Activated naive CD4-positive, alpha-beta T cell treated with anti-CD3 and anti-CD28 coated beads for 36 hours (primary cell): ENCODE data around the gene BRAT1. TPM values are rescaled to one million over a fixed set of nuclear protein-coding genes. Genes with fewer than 3 reads are reported as not detected.
"Not testable (repeated sequence)": the region's sequence is repeated elsewhere in the genome, so short reads cannot be mapped to it uniquely, and the experiment has no call there.

Experiments used
- CTCF ChIA-PET: fragments of 350-600 bp; sonication (Branson Sonifier 250); formaldehyde crosslinking; loops from one replicate; lab custom pipeline; 2021; ENCODE audit warnings: antibody characterized with exemption; lab: Charles Lee
- DNase-seq: peaks from one replicate; pipeline ENCODE4 v3.0.0-alpha.2; 2020
- H3K27ac Mint-ChIP-seq: one replicate; pipeline ENCODE4 v1.8.0; 2021; ENCODE audit warnings: mild to moderate bottlenecking, mixed read lengths
- H3K27me3 Mint-ChIP-seq: one replicate; pipeline ENCODE4 v1.8.0; 2021; ENCODE audit warnings: low read depth, mixed read lengths
- H3K36me3 Mint-ChIP-seq: one replicate; pipeline ENCODE4 v1.8.0; 2021; ENCODE audit warnings: low read depth, mixed read lengths
- H3K4me1 Mint-ChIP-seq: one replicate; pipeline ENCODE4 v1.8.0; 2021; ENCODE audit warnings: low read depth, mixed read lengths
- H3K4me3 Mint-ChIP-seq: one replicate; pipeline ENCODE4 v1.8.0; 2021; ENCODE audit warnings: mild to moderate bottlenecking, moderate library complexity, mixed read lengths
- H3K9me3 Mint-ChIP-seq: one replicate; pipeline ENCODE4 v1.8.0; 2021; ENCODE audit warnings: mixed read lengths
- intact Hi-C: fragments of 100-400 bp; cut with micrococcal nuclease; formaldehyde crosslinking; loops from one replicate; pipeline ENCODE4 v1.15.1; 2023
- total RNA-seq, 2 experiments: library from RNA; stranded (reverse); gene quantifications; one replicate each; pipeline ENCODE4 v1.2.3, GENCODE V29; 2021

The BRAT1 gene
- total RNA-seq, 2 experiments from 2014 or later = 26.8 to 27.3 TPM

DNA sequence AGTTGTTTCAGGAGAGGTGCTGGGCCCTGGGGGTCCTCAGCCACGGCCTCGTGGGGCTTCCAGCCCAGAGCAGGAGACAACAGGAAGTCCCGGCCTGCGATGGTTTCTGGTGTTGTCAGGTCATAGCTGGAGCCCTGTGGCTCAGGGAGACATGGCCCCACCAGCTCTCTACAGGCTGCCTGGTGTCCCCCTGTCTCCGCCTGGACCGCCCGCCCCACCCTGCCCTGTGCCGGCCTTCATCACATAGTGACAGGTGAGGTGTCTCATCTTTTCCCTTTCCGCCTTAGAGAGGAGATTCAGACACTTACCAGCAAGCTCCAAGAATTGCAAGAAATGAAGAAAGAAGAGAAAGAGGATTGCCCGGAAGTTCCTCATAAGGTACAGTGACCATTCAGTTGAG, 39.3 kb upstream of the BRAT1 start:
- H3K4me3 Mint-ChIP-seq = no peak overlapping the region
- no peak for DNase-seq
- no peak overlapping the region for H3K27ac Mint-ChIP-seq
- H3K4me1 Mint-ChIP-seq = no peaks in the 10 kb centered on the region
- no peaks in the 10 kb centered on the region for H3K27me3 Mint-ChIP-seq
- intact Hi-C loops = no loop called here
- peaks cover 9% of the 10 kb centered on the region for H3K36me3 Mint-ChIP-seq
- CTCF ChIA-PET = no interaction called here
- H3K9me3 Mint-ChIP-seq = no peaks in the 10 kb centered on the region

DNA sequence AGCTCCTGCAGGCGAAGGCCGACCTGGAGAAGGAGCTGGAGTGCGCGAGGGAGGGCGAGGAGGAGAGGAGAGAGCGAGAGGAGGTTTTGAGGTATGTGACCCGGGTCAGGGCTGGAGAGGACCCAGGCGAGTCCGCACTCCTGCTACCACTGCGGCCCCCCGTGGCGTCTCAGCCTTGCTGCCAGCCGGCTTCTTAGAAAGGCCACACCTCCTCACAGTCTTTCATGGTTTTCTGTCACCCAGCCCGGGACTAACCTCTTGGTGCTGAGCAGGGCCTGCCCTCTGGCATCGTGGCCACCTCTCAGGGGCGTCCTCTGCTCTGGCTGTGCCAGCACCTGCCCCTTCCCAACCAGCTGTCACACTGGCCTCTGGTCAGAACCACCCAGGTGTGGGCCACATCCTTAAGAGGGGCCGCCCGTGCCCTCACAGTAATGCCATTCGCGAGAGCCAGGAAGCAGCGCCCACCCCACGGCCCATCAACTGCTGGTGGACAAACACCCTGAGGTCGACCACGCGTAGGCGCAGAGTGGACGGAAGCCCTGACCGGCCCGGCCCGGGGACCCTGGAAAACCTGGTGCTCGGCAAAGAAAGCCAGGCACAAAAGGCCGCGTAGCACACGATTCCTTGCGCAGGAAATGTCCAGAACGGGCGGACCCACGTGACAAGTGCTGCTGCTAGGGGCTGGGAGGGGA, 37.9 kb upstream of the BRAT1 start:
- DNase-seq = no peak
- CTCF ChIA-PET = interaction anchor here (0.5 kb wide), 1 partner anchor 72 kb away, joined by 4 read pairs; no protein-coding TSS in a partner anchor
- Mint-ChIP-seq H3K36me3 (peaks cover 5% of the 10 kb centered on the region), H3K4me1 (no peaks in the 10 kb centered on the region), H3K9me3 (no peaks in the 10 kb centered on the region), H3K27ac (no peak overlapping the region), H3K27me3 (no peaks in the 10 kb centered on the region), H3K4me3 (no peak overlapping the region)
- intact Hi-C loops = no loop called here

DNA sequence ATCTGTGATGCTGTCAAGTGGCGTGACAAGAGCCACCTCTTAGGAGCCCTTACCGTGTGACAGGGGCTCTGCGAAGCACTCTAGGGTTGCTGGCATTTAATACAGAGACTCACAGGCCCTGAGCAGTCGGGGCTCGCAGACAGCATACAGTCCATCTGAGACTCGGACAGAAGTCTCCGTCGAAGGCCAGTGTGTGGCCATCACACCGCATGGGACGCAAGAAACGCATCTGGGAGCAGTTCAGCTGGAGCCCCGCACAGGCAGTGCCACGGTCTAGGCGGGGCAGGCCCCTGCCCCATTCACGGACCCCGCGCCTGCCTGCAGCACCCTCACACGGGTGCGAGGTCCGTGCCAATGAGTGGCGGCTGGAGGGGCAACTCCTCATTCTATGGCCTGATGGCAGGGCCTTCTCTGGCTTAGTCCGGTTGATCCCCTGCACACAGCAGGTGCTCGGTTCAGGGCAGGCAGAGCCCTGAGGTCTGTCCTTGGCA, 37.1 kb upstream of the BRAT1 start:
- no peak for DNase-seq
- Mint-ChIP-seq H3K4me3 (no peak overlapping the region), H3K27ac (no peak overlapping the region), H3K27me3 (no peaks in the 10 kb centered on the region), H3K9me3 (no peaks in the 10 kb centered on the region), H3K4me1 (no peaks in the 10 kb centered on the region), H3K36me3 (peaks cover 5% of the 10 kb centered on the region)
- intact Hi-C loops = no loop called here
- CTCF ChIA-PET = no interaction called here

- H3K4me1 Mint-ChIP-seq, H3K27ac Mint-ChIP-seq, H3K36me3 Mint-ChIP-seq, H3K27me3 Mint-ChIP-seq, CTCF ChIA-PET, H3K4me3 Mint-ChIP-seq, intact Hi-C loops, H3K9me3 Mint-ChIP-seq, DNase-seq: not testable (repeated sequence)
Measured at GRCh38 chr7:2589941-2590340, 34.6 kb upstream of the BRAT1 start.

DNA sequence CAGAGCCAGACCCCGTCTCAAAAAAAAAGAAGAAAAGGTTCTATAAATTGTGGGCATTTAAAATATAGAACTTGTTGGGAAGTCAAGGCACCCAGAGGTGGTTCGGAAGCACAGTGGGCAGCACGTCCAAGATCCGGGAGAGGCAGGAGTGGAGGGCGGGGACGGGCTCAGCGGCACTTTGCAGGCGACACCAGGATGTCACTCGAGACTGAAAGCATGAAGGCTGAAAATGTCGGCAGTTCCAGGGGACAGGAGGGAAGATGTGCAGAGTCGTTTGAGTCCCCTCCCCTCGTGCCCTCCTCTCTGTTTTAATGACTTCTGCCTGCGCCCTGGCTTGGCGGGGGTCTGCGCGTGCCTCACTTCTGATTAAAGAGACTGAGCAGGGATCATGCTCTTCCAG, 34.0 kb upstream of the BRAT1 start:
- Mint-ChIP-seq H3K27ac (no peak overlapping the region), H3K4me1 (no peaks in the 10 kb centered on the region), H3K27me3 (no peaks in the 10 kb centered on the region), H3K4me3 (no peak overlapping the region), H3K9me3 (no peaks in the 10 kb centered on the region), H3K36me3 (peaks cover 11% of the 10 kb centered on the region)
- CTCF ChIA-PET = interaction anchor here (0.6 kb wide), 1 partner anchor 140 kb away, joined by 3 read pairs; no protein-coding TSS in a partner anchor
- no peak for DNase-seq
- intact Hi-C loops = no loop called here

DNA sequence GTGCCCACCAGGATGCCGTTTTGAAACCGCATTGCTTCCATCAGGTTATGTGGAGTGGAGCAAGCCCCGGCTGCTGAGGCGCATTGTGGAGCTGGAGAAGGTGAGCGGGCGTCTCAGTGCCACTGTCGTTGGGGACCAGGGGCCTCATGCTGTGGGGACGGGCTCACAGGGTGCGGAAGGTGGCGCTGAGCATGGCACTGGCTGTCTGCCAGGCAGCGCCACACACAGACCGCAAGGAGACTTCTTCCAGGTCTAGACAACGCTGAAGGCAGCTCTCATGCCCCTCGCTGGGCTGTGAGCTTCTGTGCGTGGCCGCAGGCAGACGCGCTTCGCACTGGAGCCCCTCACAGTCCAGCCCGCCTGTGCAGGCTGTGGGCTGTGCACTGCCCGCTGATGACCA, 32.5 kb upstream of the BRAT1 start:
- DNase-seq = no peak
- Mint-ChIP-seq H3K4me1 (no peaks in the 10 kb centered on the region), H3K27me3 (no peaks in the 10 kb centered on the region), H3K9me3 (no peaks in the 10 kb centered on the region), H3K27ac (no peak overlapping the region), H3K4me3 (no peak overlapping the region), H3K36me3 (peaks cover 8% of the 10 kb centered on the region)
- intact Hi-C loops = no loop called here
- CTCF ChIA-PET = no interaction called here

GRCh38 chr7:2587134-2587533, 31.8 kb upstream of the BRAT1 start:
- Mint-ChIP-seq H3K4me3 (no peak overlapping the region), H3K9me3 (no peaks in the 10 kb centered on the region), H3K27me3 (no peaks in the 10 kb centered on the region), H3K4me1 (no peaks in the 10 kb centered on the region), H3K36me3 (peaks cover 6% of the 10 kb centered on the region), H3K27ac (no peak overlapping the region)
- intact Hi-C loops = no loop called here
- CTCF ChIA-PET = no interaction called here
- no peak for DNase-seq

DNA sequence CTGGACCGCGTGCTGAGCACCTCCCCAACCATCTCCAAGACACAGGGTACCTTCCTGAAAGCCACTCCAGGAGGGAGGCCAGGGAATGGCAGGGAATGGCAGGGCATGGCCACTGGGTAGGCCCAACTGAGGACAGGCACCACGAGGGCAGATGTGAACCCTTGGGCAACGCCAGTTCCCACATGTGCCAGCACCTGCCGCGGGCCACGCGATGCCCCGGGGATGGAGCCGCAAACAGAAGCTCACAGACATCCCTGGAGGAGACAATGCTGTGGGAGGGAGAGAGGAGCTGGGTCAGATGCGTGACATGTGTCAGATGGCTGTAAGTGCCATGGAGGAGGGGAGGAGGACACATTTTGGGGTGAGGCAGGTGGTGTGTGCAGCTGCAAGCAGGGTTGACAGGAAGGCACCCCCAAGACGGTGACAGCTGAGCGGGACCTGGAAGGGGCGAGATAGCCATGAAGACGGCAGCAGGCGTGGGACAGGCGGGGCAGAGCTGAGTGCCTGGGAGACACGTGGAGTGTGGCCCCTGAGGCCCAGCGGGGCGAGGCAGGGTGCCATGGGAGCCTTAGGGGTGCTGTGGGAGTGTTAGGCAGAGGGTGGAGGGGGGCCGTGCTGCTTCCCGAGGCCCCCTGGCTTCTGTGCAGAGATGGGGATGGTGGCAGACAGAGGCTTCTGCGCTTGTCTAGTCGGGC, 31.1 kb upstream of the BRAT1 start:
- Mint-ChIP-seq H3K9me3 (no peaks in the 10 kb centered on the region), H3K27ac (no peak overlapping the region), H3K36me3 (peaks cover 6% of the 10 kb centered on the region), H3K27me3 (no peaks in the 10 kb centered on the region), H3K4me1 (no peaks in the 10 kb centered on the region), H3K4me3 (no peak overlapping the region)
- CTCF ChIA-PET = no interaction called here
- intact Hi-C loops = no loop called here
- no peak for DNase-seq

- Mint-ChIP-seq H3K4me3 (no peak overlapping the region), H3K27me3 (no peaks in the 10 kb centered on the region), H3K36me3 (peaks cover 6% of the 10 kb centered on the region), H3K27ac (no peak overlapping the region), H3K9me3 (no peaks in the 10 kb centered on the region), H3K4me1 (no peaks in the 10 kb centered on the region)
- intact Hi-C loops = no loop called here
- CTCF ChIA-PET = no interaction called here
- no peak for DNase-seq
Measured at GRCh38 chr7:2585446-2585845, 30.1 kb upstream of the BRAT1 start.

DNA sequence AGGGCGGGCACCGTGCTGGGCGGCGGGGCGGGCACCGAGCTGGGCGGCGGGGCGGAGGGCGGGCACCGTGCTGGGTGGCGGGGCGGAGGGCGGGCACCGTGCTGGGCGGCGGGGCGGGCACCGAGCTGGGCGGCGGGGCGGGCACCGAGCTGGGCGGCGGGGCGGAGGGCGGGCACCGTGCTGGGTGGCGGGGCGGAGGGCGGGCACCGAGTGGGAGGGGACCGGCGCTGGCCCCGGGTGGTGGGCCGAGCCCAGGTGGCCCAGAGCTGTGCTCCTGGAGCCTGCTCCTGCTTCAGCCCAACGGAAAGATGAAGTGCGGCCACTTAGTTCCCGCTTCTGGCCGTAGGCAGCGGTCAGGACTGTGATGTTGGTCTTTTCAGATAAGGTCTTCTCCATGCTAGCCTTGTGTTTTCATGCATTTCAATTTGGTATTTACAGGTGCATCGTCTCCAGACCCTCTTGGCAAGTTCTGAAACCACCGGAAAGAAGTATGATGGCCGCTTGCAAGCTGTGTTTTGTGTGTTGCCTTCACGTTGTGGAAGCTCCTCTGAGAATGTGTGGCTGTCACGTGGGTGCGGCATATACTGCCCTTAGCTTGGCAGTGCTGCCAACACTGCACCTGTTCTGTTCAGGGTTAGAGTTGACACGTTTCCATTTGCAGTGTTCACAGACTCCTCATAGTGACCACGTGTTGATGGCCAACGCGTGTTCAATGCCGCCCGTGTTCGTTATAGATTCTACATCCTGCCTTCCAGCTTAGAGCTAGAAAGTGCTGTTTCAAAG, 28.7 kb upstream of the BRAT1 start:
- DNase-seq = no peak
- H3K27ac Mint-ChIP-seq = no peak overlapping the region
- no peaks in the 10 kb centered on the region for H3K27me3 Mint-ChIP-seq
- no peak overlapping the region for H3K4me3 Mint-ChIP-seq
- CTCF ChIA-PET = interaction anchor here (0.6 kb wide), 1 partner anchor 16 kb away, joined by 3 read pairs; no protein-coding TSS in a partner anchor
- H3K9me3 Mint-ChIP-seq = no peaks in the 10 kb centered on the region
- H3K36me3 Mint-ChIP-seq = peaks cover 6% of the 10 kb centered on the region
- intact Hi-C loops = no loop called here
- H3K4me1 Mint-ChIP-seq = no peaks in the 10 kb centered on the region

DNA sequence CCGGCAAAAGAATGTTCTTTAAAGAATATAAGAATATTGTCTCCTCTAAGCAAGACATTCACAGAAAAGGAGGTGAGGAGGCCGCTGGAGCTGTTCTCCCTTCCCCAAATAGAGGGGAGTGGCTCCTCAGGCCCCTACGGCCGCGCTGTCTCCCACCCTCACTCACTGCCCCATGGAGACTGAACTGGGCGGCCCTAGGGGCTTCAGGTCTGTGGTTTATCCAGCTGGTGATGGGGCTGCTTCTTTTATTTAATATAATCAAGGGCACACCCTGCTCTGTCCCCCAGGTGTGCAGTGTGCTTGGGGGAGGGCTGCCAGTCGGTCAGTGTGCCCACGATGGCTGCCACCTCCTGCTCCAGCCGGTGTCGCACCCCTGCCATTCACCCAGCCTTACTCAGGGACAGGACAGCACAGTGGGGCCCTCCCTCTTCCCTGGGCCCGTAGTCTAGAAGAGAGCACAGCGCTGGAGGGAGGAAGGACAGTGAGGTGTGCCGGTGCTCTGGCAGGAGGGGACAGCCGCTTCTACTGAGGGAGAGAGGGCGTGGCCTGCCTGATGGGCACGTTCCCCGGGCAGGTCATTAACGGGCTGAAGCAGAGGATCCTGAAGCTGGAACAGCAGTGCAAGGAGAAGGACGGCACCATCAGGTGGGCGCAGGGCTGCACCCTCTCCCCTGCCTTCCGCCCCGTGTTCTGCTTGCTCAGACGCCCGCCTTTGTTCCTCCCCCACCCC, 26.8 kb upstream of the BRAT1 start:
- no peak overlapping the region for H3K4me3 Mint-ChIP-seq
- no peak overlapping the region for H3K27ac Mint-ChIP-seq
- no peak for DNase-seq
- H3K27me3 Mint-ChIP-seq = no peaks in the 10 kb centered on the region
- CTCF ChIA-PET = no interaction called here
- peaks cover 6% of the 10 kb centered on the region for H3K36me3 Mint-ChIP-seq
- intact Hi-C loops = no loop called here
- no peaks in the 10 kb centered on the region for H3K4me1 Mint-ChIP-seq
- no peaks in the 10 kb centered on the region for H3K9me3 Mint-ChIP-seq

DNA sequence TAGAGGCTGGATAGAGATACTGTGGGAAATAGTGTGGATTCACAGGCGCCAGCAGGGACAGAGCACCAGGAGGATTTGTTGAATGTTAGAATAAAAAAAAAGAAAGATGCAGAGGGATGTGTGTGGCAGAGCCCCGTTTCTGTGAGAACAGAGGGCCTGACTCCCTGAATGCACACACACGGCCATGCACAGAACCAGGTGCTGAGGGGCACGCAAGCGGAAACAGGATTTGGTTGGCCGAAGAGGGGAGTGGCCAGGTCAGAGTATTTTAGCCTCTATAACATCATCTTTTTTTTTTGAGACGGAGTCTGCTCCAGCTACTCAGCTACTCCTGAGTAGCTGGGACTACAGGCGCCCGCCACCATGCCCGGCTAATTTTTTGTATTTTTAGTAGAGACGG, 25.3 kb upstream of the BRAT1 start:
- CTCF ChIA-PET = no interaction called here
- Mint-ChIP-seq H3K9me3 (no peaks in the 10 kb centered on the region), H3K4me3 (no peak overlapping the region), H3K27me3 (no peaks in the 10 kb centered on the region), H3K36me3 (peaks cover 5% of the 10 kb centered on the region), H3K27ac (no peak overlapping the region), H3K4me1 (no peaks in the 10 kb centered on the region)
- intact Hi-C loops = no loop called here
- DNase-seq = no peak
